HepG2 (cell line): Measurements from ENCODE around the gene ACTRT2. TPM values are rescaled to one million over a fixed set of nuclear protein-coding genes. Genes with fewer than 3 reads are reported as not detected.
A peak's percentile ranks its signal among the peaks of the same experiment; 100 is the strongest.

Experiments
- ATAC-seq: fragments of 200-7000 bp; cut with Tn5 transposase; 3 replicates; pipeline ENCODE4 v1.9.1; 2020; ENCODE audit warnings: mild to moderate bottlenecking, moderate library complexity
- BruUV-seq: library from RNA; stranded (reverse); fragments of 400-500 nt; replicated peaks from 2 replicates; lab custom pipeline; 2021; lab: Mats Ljungman, UMichigan
- CTCF ChIA-PET: fragments of 300-600 bp; formaldehyde crosslinking; extraction: SDS; loops from one replicate; lab custom pipeline; 2021; ENCODE audit warnings: low total read pairs, inconsistent platforms, low intra/inter-chr PET ratio; lab: Yijun Ruan, JAX
- POLR2A ChIA-PET: fragments of 350-600 bp; sonication (Branson Sonifier 250); formaldehyde crosslinking; loops from one replicate; lab custom pipeline; 2020; ENCODE audit warnings: antibody characterized with exemption, inconsistent platforms; lab: Yijun Ruan, JAX
- DNase-seq: peaks from one replicate; pipeline ENCODE4 v3.0.0-alpha.2; 2015; ENCODE audit warnings: low spot score
- FAIRE-seq: peaks from 3 replicates; lab custom pipeline; 2011; peaks lifted over from hg19 to GRCh38; lab: Jason Lieb, UNC
- H2AFZ ChIP-seq: one replicate; pipeline ENCODE4 v1.6.1; 2011; ENCODE audit warnings: low read length, inconsistent platforms
- H3K27ac ChIP-seq: fragments of 300-600 bp; 3 replicates; pipeline ENCODE4 v1.8.0; 2011; ENCODE audit warnings: mixed run types, mild to moderate bottlenecking, mixed read lengths, low read length, inconsistent platforms; ENCODE audit not compliant: insufficient read depth; ENCODE audit errors: extremely low read length
- H3K27me3 ChIP-seq, 2 experiments: fragments of 200-600 bp in 1 of 2; 2 replicates in 1 of 2; 3 replicates in 1 of 2; pipeline versions ENCODE4 v1.6.0 to v1.8.0; 2011; ENCODE audit warnings: low read length in 2 of 2, mild to moderate bottlenecking in 2 of 2, moderate library complexity in 2 of 2, inconsistent platforms in 1 of 2; ENCODE audit not compliant: insufficient read depth in 2 of 2, control insufficient read depth in 1 of 2
- H3K36me3 ChIP-seq, 2 experiments: fragments of 200-600 bp in 1 of 2; replicated peaks in 1 of 2; 2 replicates in 1 of 2; 3 replicates in 1 of 2; pipeline versions ENCODE4 v1.5.1 to v1.8.0; 2011; ENCODE audit warnings: low read length in 2 of 2, inconsistent platforms in 1 of 2; ENCODE audit not compliant: insufficient read depth in 2 of 2, control insufficient read depth in 1 of 2
- H3K4me1 ChIP-seq: 2 replicates; pipeline ENCODE4 v1.5.1; 2012; ENCODE audit warnings: low read length, inconsistent platforms; ENCODE audit not compliant: insufficient read depth
- H3K4me2 ChIP-seq: 2 replicates; pipeline ENCODE4 v1.6.0; 2011; ENCODE audit warnings: low read depth, low read length, inconsistent platforms
- H3K4me3 ChIP-seq, 3 experiments: fragments of 200-600 bp in 1 of 3; sonication (generic), shearing (Covaris generic) in 1 of 3; replicated peaks in 1 of 3; 2 replicates each; pipeline ENCODE4 v1.5.1; 2011 to 2016; ENCODE audit warnings: low read length in 3 of 3, inconsistent platforms in 2 of 3, low read depth in 2 of 3, mild to moderate bottlenecking in 2 of 3, control low read depth in 1 of 3, mixed read lengths in 1 of 3; ENCODE audit not compliant: insufficient read depth in 1 of 3
- H3K79me2 ChIP-seq: one replicate; pipeline ENCODE4 v1.6.1; 2011; ENCODE audit warnings: low read length, inconsistent platforms; ENCODE audit not compliant: insufficient read depth
- H3K9ac ChIP-seq: 2 replicates; pipeline ENCODE4 v1.6.0; 2011; ENCODE audit warnings: mild to moderate bottlenecking, low read depth, low read length, inconsistent platforms; ENCODE audit not compliant: insufficient read depth
- H3K9me3 ChIP-seq: 2 replicates; pipeline ENCODE4 v1.5.1; 2012; ENCODE audit warnings: mild to moderate bottlenecking, low read length
- H4K20me1 ChIP-seq: 2 replicates; pipeline ENCODE4 v1.6.0; 2011; ENCODE audit warnings: inconsistent platforms, mild to moderate bottlenecking, low read length, moderate library complexity; ENCODE audit not compliant: insufficient read depth
- CTCF ChIP-seq: sonication (generic); formaldehyde crosslinking; IDR thresholded peaks from 2 replicates; pipeline ENCODE4 v1.5.0; 2020; ENCODE audit warnings: mild to moderate bottlenecking, missing genetic modification reagents, moderate library complexity
- KAT2B ChIP-seq: fragments of 150-350 bp; IDR thresholded peaks from 2 replicates; pipeline ENCODE4 v1.6.1; 2014; ENCODE audit warnings: low read depth, low read length, borderline replicate concordance
- MAZ ChIP-seq, 2 experiments: sonication (generic) in 1 of 2; formaldehyde crosslinking in 1 of 2; IDR thresholded peaks; 2 replicates each; pipeline versions ENCODE4 v1.5.0 to v1.6.1; 2012 to 2020; ENCODE audit warnings: low read depth in 2 of 2, mild to moderate bottlenecking in 2 of 2, borderline replicate concordance in 1 of 2, improper control_type of control experiment in 1 of 2, low read length in 1 of 2, missing genetic modification reagents in 1 of 2, moderate library complexity in 1 of 2
- REPIN1 ChIP-seq: sonication (generic); formaldehyde crosslinking; IDR thresholded peaks from 2 replicates; pipeline ENCODE4 v1.8.0; 2022; ENCODE audit warnings: missing genetic modification reagents, low read depth, mild to moderate bottlenecking, borderline replicate concordance
- STAG1 ChIP-seq: sonication (generic); formaldehyde crosslinking; IDR thresholded peaks from 2 replicates; pipeline ENCODE4 v1.4.0; 2020; ENCODE audit warnings: missing genetic modification reagents
- ZNF33B ChIP-seq: sonication (generic); formaldehyde crosslinking; IDR thresholded peaks from 2 replicates; pipeline ENCODE4 v1.5.1; 2020; ENCODE audit warnings: mild to moderate bottlenecking, missing genetic modification reagents
- ZNF567 ChIP-seq: sonication (generic); formaldehyde crosslinking; IDR thresholded peaks from 2 replicates; pipeline ENCODE4 v1.8.1; 2023; ENCODE audit warnings: mild to moderate bottlenecking, missing genetic modification reagents, borderline replicate concordance
- ZNF576 ChIP-seq: sonication (generic); formaldehyde crosslinking; IDR thresholded peaks from 2 replicates; pipeline ENCODE4 v1.4.0; 2020; ENCODE audit warnings: mild to moderate bottlenecking, missing genetic modification reagents
- ZNF616 ChIP-seq: sonication (generic); formaldehyde crosslinking; IDR thresholded peaks from 2 replicates; pipeline ENCODE4 v1.5.0; 2020; ENCODE audit warnings: low read depth, mild to moderate bottlenecking, missing genetic modification reagents
- ZNF687 ChIP-seq: sonication (generic); formaldehyde crosslinking; IDR thresholded peaks from 2 replicates; pipeline ENCODE4 v1.5.1; 2020; ENCODE audit warnings: mild to moderate bottlenecking, missing genetic modification reagents, moderate library complexity
- ZNF710 ChIP-seq: sonication (generic); formaldehyde crosslinking; IDR thresholded peaks from 2 replicates; pipeline ENCODE4 v1.5.0; 2020; ENCODE audit warnings: mild to moderate bottlenecking, missing genetic modification reagents, borderline replicate concordance
- ZNF782 ChIP-seq: sonication (generic); formaldehyde crosslinking; IDR thresholded peaks from 2 replicates; pipeline ENCODE4 v1.4.0; 2020; ENCODE audit warnings: missing genetic modification reagents, mild to moderate bottlenecking, borderline replicate concordance
- WGBS: methylation state at CpG from one replicate; pipeline ENCODE4 v1.1.6; 2017; ENCODE audit warnings: low lambda C conversion rate; 5-methylcytosine and 5-hydroxymethylcytosine counted together
- in situ Hi-C: cut with HindIII; loops from 2 replicates; pipeline ENCODE4 v1.10.0; 2017; ENCODE audit warnings: low pct_unique_long_range_greater_than_20kb; ENCODE audit not compliant: extremely low pct_ligation_motif_present
- intact Hi-C: fragments of 100-400 bp; cut with micrococcal nuclease; formaldehyde crosslinking; loops from one replicate; pipeline ENCODE4 v1.10.0; 2022; ENCODE audit not compliant: unreplicated experiment
- polyA plus RNA-seq, 8 experiments: library from polyadenylated mRNA; depleted of rRNA in 3 of 8; stranded (reverse) in 7 of 8; unstranded in 1 of 8; fragments of >200 nt; fragmentation: Illumina TruSeq in 4 of 8; extraction: Trizol in 4 of 8; gene quantifications; 2 replicates each; pipeline versions ENCODE4 v1.2.1 to v1.2.3, GENCODE V29; 2011 to 2016; ENCODE audit warnings: low read depth in 4 of 8, missing spikeins in 1 of 8, mixed read lengths in 1 of 8; ENCODE audit not compliant: insufficient read depth in 1 of 8
- total RNA-seq, 5 experiments: library from RNA; depleted of rRNA; stranded (reverse); fragments of >200 nt; fragmentation: Illumina TruSeq; extraction: Trizol; gene quantifications; 2 replicates each; pipeline ENCODE4 v1.2.3, GENCODE V29; 2016; ENCODE audit warnings: low read depth in 1 of 5

The ACTRT2 gene
- total and polyA plus RNA-seq, 2 of the 13 experiments (the other 11 are each of a cell fraction or from before 2014, with no cell fraction given): not detected

GRCh38 chr1:3012456-3013291 lies 8.6 kb upstream of the ACTRT2 start:
- ChIA-PET CTCF (interaction anchor here (1.5 to 2.6 kb wide), 4 partner anchors 54 to 411 kb away, joined by 3 to 14 read pairs (median 8); no protein-coding TSS in a partner anchor), POLR2A (no interaction called here)
- H2AFZ ChIP-seq: no peak overlapping the region
- intact Hi-C loops (loop anchor here (1.0 kb wide), 1 partner anchor 412 kb away; no protein-coding TSS in a partner anchor), in situ Hi-C loops (no loop called here)
- H3K4me3 ChIP-seq: no peak overlapping the region
- H3K79me2 ChIP-seq: no peaks in the 10 kb centered on the region
- peak; percentile 12 for DNase-seq
- no peaks in the 10 kb centered on the region for H3K36me3 ChIP-seq
- no peaks in the 10 kb centered on the region for H3K4me1 ChIP-seq
- H3K9me3 ChIP-seq: peaks cover 13% of the 10 kb centered on the region
- peak; percentile 67 for ATAC-seq
- no TSS peak for BruUV-seq
- H3K27ac ChIP-seq: no peak overlapping the region
- no peak for FAIRE-seq
- H3K9ac ChIP-seq: no peak overlapping the region
- 23% methylated on average over 30 of the region's 44 CpGs for WGBS
- no peaks in the 10 kb centered on the region for H4K20me1 ChIP-seq
- H3K4me2 ChIP-seq: 0 out of 2 replicates have a peak overlapping the region, but pooled peaks have one; percentile 3
- peaks cover 5 to 31% of the 10 kb centered on the region in 2 experiments for H3K27me3 ChIP-seq
- TF ChIP-seq ZNF687 (peak; percentile 27; the same call in 1 of the 2 replicates), STAG1 (CRISPR knock-in tag) (peak; percentile 83), CTCF (CRISPR knock-in tag) (peak; percentile 74), KAT2B (no peak), ZNF33B (CRISPR knock-in tag) (no peak), ZNF710 (CRISPR knock-in tag) (no peak), REPIN1 (CRISPR knock-in tag) (no peak), ZNF782 (CRISPR knock-in tag) (no peak), ZNF616 (CRISPR knock-in tag) (no peak), ZNF576 (CRISPR knock-in tag) (no peak), MAZ (IDR thresholded peaks at IDR 0.05; ENCODE audit: borderline replicate concordance, low read depth, low read length) (no peak), MAZ (CRISPR knock-in tag; IDR thresholded peaks at IDR 0.05; ENCODE audit: low read depth) (no peak), ZNF567 (CRISPR knock-in tag) (no peak)
